HL-60 (cell line): Measurements from ENCODE around the gene VTI1A.

Experiments used
- DNase-seq, 2 experiments: peaks; one replicate each; pipeline ENCODE4 v3.0.0-alpha.2; 2010 to 2020; ENCODE audit warnings: low read depth in 1 of 2, low spot score in 1 of 2
- H3K27ac ChIP-seq: fragments of 250-450 bp; sonication (Bioruptor Pico); replicated peaks from 2 replicates; pipeline ENCODE4 v1.5.1; 2020; ENCODE audit warnings: mild to moderate bottlenecking, moderate library complexity
- H3K27me3 ChIP-seq: fragments of 250-450 bp; sonication (Bioruptor Pico); 2 replicates; pipeline ENCODE4 v1.5.1; 2021; ENCODE audit warnings: mild to moderate bottlenecking, moderate library complexity; ENCODE audit not compliant: insufficient read depth, poor library complexity, severe bottlenecking
- H3K4me3 ChIP-seq: replicated peaks from 2 replicates; pipeline ENCODE4 v1.5.1; 2011; ENCODE audit warnings: mild to moderate bottlenecking, control low read depth, low read length; ENCODE audit not compliant: insufficient read depth
- CTCF ChIP-seq: IDR thresholded peaks from one replicate; pipeline ENCODE4 v1.5.1; 2011; ENCODE audit warnings: low read length, control low read depth, inconsistent platforms; ENCODE audit not compliant: insufficient read depth
- GABPA ChIP-seq: IDR thresholded peaks from 2 replicates; pipeline ENCODE4 v1.6.1; 2012; ENCODE audit warnings: low read depth
- POLR2AphosphoS5 ChIP-seq: IDR thresholded peaks from 2 replicates; pipeline ENCODE4 v1.6.1; 2012; ENCODE audit warnings: low read depth
- REST ChIP-seq: IDR thresholded peaks from 2 replicates; pipeline ENCODE4 v1.6.1; 2012; ENCODE audit warnings: low read depth; ENCODE audit not compliant: insufficient replicate concordance
- SPI1 ChIP-seq: IDR thresholded peaks from 2 replicates; pipeline ENCODE4 v1.6.1; 2012; ENCODE audit warnings: low read depth, mild to moderate bottlenecking, borderline replicate concordance

The VTI1A gene

GRCh38 chr10:112465299-112465883 lies 18.4 kb downstream of the VTI1A start:
- DNase-seq, result no peak
- H3K4me3 ChIP-seq, result no peak overlapping the region
- no peaks in the 10 kb centered on the region for H3K27me3 ChIP-seq
- no peak overlapping the region for H3K27ac ChIP-seq
- TF ChIP-seq SPI1, result no peak
- TF ChIP-seq REST, result no peak
- TF ChIP-seq GABPA, result no peak
- no peak for TF ChIP-seq POLR2AphosphoS5

GRCh38 chr10:112466802-112467201 lies 19.8 kb downstream of the VTI1A start:
- no peak for DNase-seq
- H3K27ac ChIP-seq, result no peak overlapping the region
- no peaks in the 10 kb centered on the region for H3K27me3 ChIP-seq
- TF ChIP-seq CTCF (no peak), GABPA (no peak), POLR2AphosphoS5 (no peak), SPI1 (no peak), REST (no peak)
- no peak overlapping the region for H3K4me3 ChIP-seq

- DNase-seq, result no peak
- peak; percentile 89 for TF ChIP-seq REST
- TF ChIP-seq CTCF, result no peak
- TF ChIP-seq GABPA, result no peak
- TF ChIP-seq SPI1, result no peak
- TF ChIP-seq POLR2AphosphoS5, result no peak
- no peaks in the 10 kb centered on the region for H3K27me3 ChIP-seq
Measured at GRCh38 chr10:112467541-112468075, 20.6 kb downstream of the VTI1A start.

More at GRCh38 chr10:112467541-112468075, 20.6 kb downstream of the VTI1A start:
- Histone ChIP-seq H3K4me3 (no peak overlapping the region), H3K27ac (no peak overlapping the region)
